K562 (cell line): ENCODE measurements around the gene BFSP2.

Experiments
- CBX1 ChIP-seq: sonication (generic); IDR thresholded peaks from 2 replicates; pipeline ENCODE4 v1.6.1; 2016; ENCODE audit warnings: antibody characterized with exemption, low read depth, mild to moderate bottlenecking
- CTCF ChIP-seq, 3 experiments: IDR thresholded peaks in 2 of 3; conservative IDR thresholded peaks in 1 of 3; 2 replicates each; pipeline ENCODE4 v1.5.1; 2011 to 2012; ENCODE audit warnings: low read length in 3 of 3, mild to moderate bottlenecking in 3 of 3, control low read depth in 2 of 3, improper control_type of control experiment in 1 of 3, inconsistent platforms in 1 of 3, low read depth in 1 of 3, mixed read lengths in 1 of 3, moderate library complexity in 1 of 3; ENCODE audit not compliant: insufficient read depth in 2 of 3
- ERF ChIP-seq: fragments of 450-650 bp; formaldehyde crosslinking; IDR thresholded peaks from 2 replicates; pipeline ENCODE4 v1.4.0; 2020; ENCODE audit warnings: mild to moderate bottlenecking, mixed read lengths
- JUN ChIP-seq, 2 experiments: sonication (generic) in 1 of 2; formaldehyde crosslinking in 1 of 2; IDR thresholded peaks; 2 replicates each; pipeline versions ENCODE4 v1.6.1 to v1.8.0; 2012 to 2022; ENCODE audit warnings: borderline replicate concordance in 2 of 2, mild to moderate bottlenecking in 2 of 2, improper control_type of control experiment in 1 of 2, low read depth in 1 of 2, low read length in 1 of 2, missing genetic modification reagents in 1 of 2
- MGA ChIP-seq: fragments of 450-650 bp; IDR thresholded peaks from 2 replicates; pipeline ENCODE4 v1.6.1; 2016; ENCODE audit warnings: mild to moderate bottlenecking, moderate library complexity
- NFYB ChIP-seq: IDR thresholded peaks from 2 replicates; pipeline ENCODE4 v1.6.1; 2011; ENCODE audit warnings: mild to moderate bottlenecking, moderate library complexity; ENCODE audit not compliant: insufficient read length; ENCODE audit errors: extremely low read depth
- NR2C2 ChIP-seq, 2 experiments: fragments of 200-800 bp in 1 of 2; sonication (Bioruptor generic) in 1 of 2; sonication (generic) in 1 of 2; formaldehyde crosslinking in 1 of 2; IDR thresholded peaks; 2 replicates each; pipeline versions ENCODE4 v1.6.1 to v1.8.0; 2016 to 2022; ENCODE audit warnings: mild to moderate bottlenecking in 1 of 2, missing compliant biosample characterization in 1 of 2, missing genetic modification characterization in 1 of 2, missing genetic modification reagents in 1 of 2
- SIN3A ChIP-seq, 2 experiments: fragments of 150-350 bp in 1 of 2; IDR thresholded peaks; 2 replicates each; pipeline ENCODE4 v1.6.1; 2011 to 2016; ENCODE audit warnings: borderline replicate concordance in 2 of 2, low read depth in 2 of 2, low read length in 2 of 2, mild to moderate bottlenecking in 2 of 2, moderate library complexity in 2 of 2; ENCODE audit not compliant: control insufficient read depth in 1 of 2
- TEAD1 ChIP-seq, 2 experiments: fragments of 450-650 bp in 1 of 2; sonication (generic) in 1 of 2; formaldehyde crosslinking; IDR thresholded peaks; 2 replicates each; pipeline versions ENCODE4 v1.4.0 to v1.8.0; 2020 to 2022; ENCODE audit warnings: mild to moderate bottlenecking in 2 of 2, missing genetic modification reagents in 1 of 2
- ZNF274 ChIP-seq: IDR thresholded peaks from 2 replicates; pipeline ENCODE4 v1.6.1; 2011; ENCODE audit warnings: low read depth, mild to moderate bottlenecking, low read length, moderate library complexity, borderline replicate concordance
- ZNF589 ChIP-seq: fragments of 200-800 bp; sonication (Bioruptor generic); IDR thresholded peaks from 2 replicates; pipeline ENCODE4 v1.6.1; 2016; ENCODE audit warnings: low read depth, missing genetic modification characterization, missing compliant biosample characterization

DNA sequence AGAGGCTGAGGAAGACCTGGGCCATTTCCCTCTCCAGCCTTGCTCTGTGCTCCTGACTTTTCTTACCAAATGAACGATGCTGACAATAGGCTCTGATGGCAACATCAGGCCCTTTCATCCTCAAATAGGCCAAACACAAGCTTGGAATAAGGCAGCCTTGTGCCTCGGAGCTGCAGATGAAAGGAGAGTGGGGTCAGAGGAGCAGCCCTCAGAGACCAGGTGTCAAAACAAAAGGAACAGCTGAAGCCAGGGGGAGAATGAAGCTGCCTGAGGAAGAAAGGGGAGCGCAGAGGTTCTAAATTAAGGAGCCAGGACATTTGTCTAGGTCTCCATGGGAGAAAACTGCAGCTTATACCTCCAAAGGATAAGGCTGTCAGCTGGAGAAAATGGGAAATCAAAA lies 5.1 kb downstream of the BFSP2 start:
- no peak for TF ChIP-seq SIN3A (IDR thresholded peaks at IDR 0.05; ENCODE audit: borderline replicate concordance in 2 of 2, control insufficient read depth in 1 of 2, low read depth in 2 of 2, low read length in 2 of 2)
- no peak for TF ChIP-seq TEAD1 (CRISPR knock-in tag; IDR thresholded peaks at IDR 0.05)
- no peak for TF ChIP-seq NFYB
- no peak for TF ChIP-seq CBX1
- TF ChIP-seq MGA: no peak
- no peak for TF ChIP-seq JUN (IDR thresholded peaks at IDR 0.05; ENCODE audit: borderline replicate concordance, low read depth, low read length)
- TF ChIP-seq JUN (CRISPR knock-in tag; IDR thresholded peaks at IDR 0.05; ENCODE audit: borderline replicate concordance): no peak
- no peak for TF ChIP-seq NR2C2 (CRISPR knock-in tag; IDR thresholded peaks at IDR 0.05)
- TF ChIP-seq NR2C2 (tag; IDR thresholded peaks at IDR 0.05): no peak
- TF ChIP-seq ZNF274: no peak
- no peak for TF ChIP-seq ZNF589 (CRISPR knock-in tag)
- no peak for TF ChIP-seq ERF (CRISPR knock-in tag)
- TF ChIP-seq CTCF (IDR thresholded peaks at IDR 0.05 in 2 of 3, conservative IDR thresholded peaks at IDR 0.05 in 1 of 3; ENCODE audit: insufficient read depth in 2 of 3, low read depth in 1 of 3, low read length in 3 of 3): no peak
